Frontal cortex (tissue), 4 donors: ENCODE data around the gene RCL1. TPM values are rescaled to one million over a fixed set of nuclear protein-coding genes. Genes with fewer than 3 reads are reported as not detected.

Experiments
- DNase-seq, 2 donors: peaks; one replicate each; pipeline ENCODE4 v3.0.0; 2012; ENCODE audit warnings: low spot score in 2 of 2
- FAIRE-seq: peaks from 2 replicates; lab custom pipeline; 2012; peaks lifted over from hg19 to GRCh38; lab: Jason Lieb, UNC
- total RNA-seq: library from RNA; depleted of rRNA; stranded (reverse); fragments of >200 nt; gene quantifications from one replicate; pipeline ENCODE4 v1.2.3, GENCODE V29; 2014
- donor health status: control.
- donor health status: control.
- donor health status: control.

RCL1 gene
- total RNA-seq, 1 donor from 2014 or later: 20.0 TPM

GRCh38 chr9:4804531-4805016 lies 11.8 kb downstream of the RCL1 start:
- DNase-seq: no peak
- FAIRE-seq: no peak

GRCh38 chr9:4805191-4805918 lies 12.6 kb downstream of the RCL1 start:
- DNase-seq (no peak), FAIRE-seq (no peak)

GRCh38 chr9:4810565-4810964 lies 17.8 kb downstream of the RCL1 start:
- FAIRE-seq: no peak
- no peak for DNase-seq

- FAIRE-seq (no peak), DNase-seq (no peak)
Observed at GRCh38 chr9:4811824-4812223, 19.1 kb downstream of the RCL1 start.

GRCh38 chr9:4812858-4813257 lies 20.1 kb downstream of the RCL1 start:
- FAIRE-seq (no peak), DNase-seq (no peak)

- no peak for FAIRE-seq
- no peak for DNase-seq
Observed at GRCh38 chr9:4814913-4815312, 22.2 kb downstream of the RCL1 start.

- no peak for FAIRE-seq
- DNase-seq: no peak
Observed at GRCh38 chr9:4815381-4815956, 22.7 kb downstream of the RCL1 start.

- DNase-seq (no peak), FAIRE-seq (no peak)
Observed at GRCh38 chr9:4820168-4820567, 27.4 kb downstream of the RCL1 start.

GRCh38 chr9:4821133-4821532 lies 28.4 kb downstream of the RCL1 start:
- DNase-seq (no peak), FAIRE-seq (no peak)

- FAIRE-seq: no peak
Observed at GRCh38 chr9:4822057-4822456, 29.3 kb downstream of the RCL1 start.

GRCh38 chr9:4826417-4827166 lies 33.8 kb downstream of the RCL1 start:
- no peak for DNase-seq
- no peak for FAIRE-seq

More at GRCh38 chr9:4822057-4822456, 29.3 kb downstream of the RCL1 start:
- no peak for DNase-seq

- FAIRE-seq (no peak), DNase-seq (no peak)
Observed at GRCh38 chr9:4827224-4827623, 34.5 kb downstream of the RCL1 start.

- DNase-seq: no peak
- FAIRE-seq: no peak
Observed at GRCh38 chr9:4828761-4829160, 36.0 kb downstream of the RCL1 start.

GRCh38 chr9:4829969-4830368 lies 37.2 kb downstream of the RCL1 start:
- FAIRE-seq (no peak), DNase-seq (no peak)

- no peak for FAIRE-seq
- DNase-seq: no peak
Observed at GRCh38 chr9:4830699-4831098, 38.0 kb downstream of the RCL1 start.

- no peak for FAIRE-seq
Observed at GRCh38 chr9:4831119-4831518, 38.4 kb downstream of the RCL1 start.

GRCh38 chr9:4831944-4832343 lies 39.2 kb downstream of the RCL1 start:
- DNase-seq (no peak), FAIRE-seq (no peak)

More at GRCh38 chr9:4831119-4831518, 38.4 kb downstream of the RCL1 start:
- DNase-seq: no peak

GRCh38 chr9:4832786-4833579 lies 40.2 kb downstream of the RCL1 start:
- DNase-seq: no peak
- no peak for FAIRE-seq

- no peak for FAIRE-seq
Observed at GRCh38 chr9:4833781-4834560, 41.2 kb downstream of the RCL1 start.

More at GRCh38 chr9:4833781-4834560, 41.2 kb downstream of the RCL1 start:
- DNase-seq: no peak
